ENCODE measurements around the gene PCDHGB3. TPM values are rescaled to one million over a fixed set of nuclear protein-coding genes. Genes with fewer than 3 reads are reported as not detected.

PCDHGB3 gene
- total RNA-seq, 1 experiment from 2014 or later = 1.6 TPM

GRCh38 chr5:141343953-141344463, 26.0 kb upstream of the PCDHGB3 start:
- TF ChIP-seq, protein P1, sequence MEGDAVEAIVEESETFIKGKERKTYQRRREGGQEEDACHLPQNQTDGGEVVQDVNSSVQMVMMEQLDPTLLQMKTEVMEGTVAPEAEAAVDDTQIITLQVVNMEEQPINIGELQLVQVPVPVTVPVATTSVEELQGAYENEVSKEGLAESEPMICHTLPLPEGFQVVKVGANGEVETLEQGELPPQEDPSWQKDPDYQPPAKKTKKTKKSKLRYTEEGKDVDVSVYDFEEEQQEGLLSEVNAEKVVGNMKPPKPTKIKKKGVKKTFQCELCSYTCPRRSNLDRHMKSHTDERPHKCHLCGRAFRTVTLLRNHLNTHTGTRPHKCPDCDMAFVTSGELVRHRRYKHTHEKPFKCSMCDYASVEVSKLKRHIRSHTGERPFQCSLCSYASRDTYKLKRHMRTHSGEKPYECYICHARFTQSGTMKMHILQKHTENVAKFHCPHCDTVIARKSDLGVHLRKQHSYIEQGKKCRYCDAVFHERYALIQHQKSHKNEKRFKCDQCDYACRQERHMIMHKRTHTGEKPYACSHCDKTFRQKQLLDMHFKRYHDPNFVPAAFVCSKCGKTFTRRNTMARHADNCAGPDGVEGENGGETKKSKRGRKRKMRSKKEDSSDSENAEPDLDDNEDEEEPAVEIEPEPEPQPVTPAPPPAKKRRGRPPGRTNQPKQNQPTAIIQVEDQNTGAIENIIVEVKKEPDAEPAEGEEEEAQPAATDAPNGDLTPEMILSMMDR (conservative IDR thresholded peaks at IDR 0.05) = no peak
- Histone ChIP-seq H3K4me2 (ENCODE audit: insufficient read depth, insufficient read length, low read length) (no peak overlapping the region), H3K9ac (ENCODE audit: extremely low read depth, insufficient read length, low read length) (no peak overlapping the region), H3K4ac (ENCODE audit: low read depth, low read length) (no peak overlapping the region), H2BK5ac (ENCODE audit: insufficient read length, low read length) (no peak overlapping the region), H3K4me1 (ENCODE audit: insufficient read depth, low read length) (no peaks in the 10 kb centered on the region), H2BK20ac (ENCODE audit: low read depth, low read length, poor library complexity, severe bottlenecking) (no peak overlapping the region), H4K20me1 (ENCODE audit: control insufficient read depth, insufficient read depth, insufficient read length) (no peaks in the 10 kb centered on the region), H2BK120ac (ENCODE audit: low read depth, low read length, poor library complexity, severe bottlenecking) (no peak overlapping the region), H3T11ph (ENCODE audit: low read length) (no peak overlapping the region), H4K5ac (ENCODE audit: insufficient read length, low read depth, low read length) (no peak overlapping the region), H4K91ac (ENCODE audit: insufficient read length, low read depth, low read length) (no peak overlapping the region), H3K56ac (ENCODE audit: insufficient read length, low read depth, low read length) (no peak overlapping the region), H3K79me2 (ENCODE audit: insufficient read depth, low read length) (no peaks in the 10 kb centered on the region), H3K9me3 (ENCODE audit: control insufficient read depth, low read depth, low read length) (peaks cover 25% of the 10 kb centered on the region), H4K8ac (replicated peaks; ENCODE audit: insufficient read length, low read depth, low read length) (no peak overlapping the region), H2AFZ (ENCODE audit: low read length) (peak overlapping the region; percentile 35), H2AK5ac (ENCODE audit: insufficient read length, low read length) (no peak overlapping the region), H3K23ac (ENCODE audit: insufficient read length, low read depth, low read length) (no peak overlapping the region), H3K79me1 (ENCODE audit: insufficient read depth, low read depth, low read length, poor library complexity, severe bottlenecking) (no peaks in the 10 kb centered on the region), H3K27ac (ENCODE audit: insufficient read length, low read depth, low read length) (no peak overlapping the region), H2BK12ac (ENCODE audit: insufficient read length, low read depth, low read length) (no peak overlapping the region), H3K14ac (ENCODE audit: insufficient read depth, low read length) (no peak overlapping the region), H2BK15ac (ENCODE audit: low read depth, low read length) (no peak overlapping the region), H3K18ac (ENCODE audit: insufficient read length, low read depth, low read length) (no peak overlapping the region), H3K23me2 (ENCODE audit: insufficient read length, low read depth, low read length, poor library complexity, severe bottlenecking) (no peaks in the 10 kb centered on the region), H3K27me3 (ENCODE audit: insufficient read depth, low read length) (no peaks in the 10 kb centered on the region)
- Mint-ChIP-seq H3K9me3 (peaks cover 61 to 72% of the 10 kb centered on the region in 2 experiments), H3K27me3 (ENCODE audit: low read depth) (peaks cover 9% of the 10 kb centered on the region), H3K4me3 (no peak overlapping the region), H3K36me3 (ENCODE audit: insufficient read depth in 1 of 3, low read depth in 3 of 3) (peaks cover 15 to 47% (median 32%) of the 10 kb centered on the region in 3 experiments), H3K27ac (no peak overlapping the region), H3K4me1 (peaks cover 0 to 4% of the 10 kb centered on the region in 2 experiments; a peak in 2 of 4 replicates)
- whole genome bisulfite sequencing (ENCODE audit: extremely low coverage, insufficient read length, low lambda C conversion rate) = no CpG with 5 or more reads among the region's 31 CpGs
- no peak for DNase-seq

Data from H9 (cell line).